Smooth muscle cell (in vitro differentiated cells): Measurements from ENCODE around the gene RASSF3. TPM values are rescaled to one million over a fixed set of nuclear protein-coding genes. Genes with fewer than 3 reads are reported as not detected.

Experiments
- DNase-seq: peaks from one replicate; lab custom pipeline; 2025; ENCODE audit not compliant: unreplicated experiment; lab: John Stamatoyannopoulos, UW
- H2AFZ ChIP-seq: fragments of 200-600 bp; sonication (generic); 2 replicates; pipeline ENCODE4 v1.6.0; 2016; ENCODE audit warnings: antibody characterized with exemption, low read depth, mild to moderate bottlenecking
- H3F3A ChIP-seq: fragments of 200-600 bp; sonication (generic); 2 replicates; pipeline ENCODE4 v1.6.0; 2017; ENCODE audit warnings: antibody characterized with exemption, low read depth
- H3K27ac ChIP-seq: fragments of 200-600 bp; sonication (generic); 2 replicates; pipeline ENCODE4 v1.5.1; 2016; ENCODE audit warnings: low read depth, mild to moderate bottlenecking
- H3K27me3 ChIP-seq: fragments of 200-600 bp; sonication (generic); 2 replicates; pipeline ENCODE4 v1.6.1; 2016; ENCODE audit warnings: low read depth, mild to moderate bottlenecking
- H3K36me3 ChIP-seq: fragments of 200-600 bp; sonication (generic); 2 replicates; pipeline ENCODE4 v1.5.1; 2016; ENCODE audit warnings: low read depth
- H3K4me1 ChIP-seq: fragments of 200-600 bp; sonication (generic); 2 replicates; pipeline ENCODE4 v1.5.1; 2016; ENCODE audit warnings: low read depth
- H3K4me2 ChIP-seq: fragments of 200-600 bp; sonication (generic); 2 replicates; pipeline ENCODE4 v1.6.0; 2016; ENCODE audit warnings: mild to moderate bottlenecking
- H3K4me3 ChIP-seq: fragments of 200-600 bp; sonication (generic); 2 replicates; pipeline ENCODE4 v1.5.1; 2016; ENCODE audit warnings: mild to moderate bottlenecking
- H3K79me2 ChIP-seq: fragments of 200-600 bp; sonication (generic); 2 replicates; pipeline ENCODE4 v1.6.0; 2016; ENCODE audit warnings: low read depth, mild to moderate bottlenecking
- H3K9ac ChIP-seq: fragments of 200-600 bp; sonication (generic); 2 replicates; pipeline ENCODE4 v1.6.0; 2016; ENCODE audit warnings: low read depth
- H3K9me3 ChIP-seq: fragments of 200-600 bp; sonication (generic); replicated peaks from 2 replicates; pipeline ENCODE4 v1.5.1; 2016; ENCODE audit warnings: low read depth
- H4K20me1 ChIP-seq: fragments of 200-600 bp; sonication (generic); 2 replicates; pipeline ENCODE4 v1.6.0; 2016; ENCODE audit warnings: low read depth
- CTCF ChIP-seq: fragments of 200-600 bp; sonication (generic); IDR thresholded peaks from 2 replicates; pipeline ENCODE4 v1.5.1; 2017; ENCODE audit warnings: borderline replicate concordance, mild to moderate bottlenecking, antibody characterized with exemption; ENCODE audit not compliant: insufficient read depth, poor library complexity, severe bottlenecking
- WGBS: methylation state at CpG from one replicate; pipeline ENCODE4 v1.1.7; 2016; ENCODE audit warnings: low lambda C conversion rate; 5-methylcytosine and 5-hydroxymethylcytosine counted together
- polyA plus RNA-seq: library from polyadenylated mRNA; unstranded; fragments of >200 nt; fragmentation: Nextera tagmentation; extraction: Ambion mirVana; gene quantifications from 2 replicates; pipeline ENCODE4 v1.2.1, GENCODE V29; 2016
- total RNA-seq: library from RNA; depleted of rRNA; stranded (reverse); fragments of >200 nt; gene quantifications from 2 replicates; pipeline ENCODE4 v1.2.3, GENCODE V29; 2014

Gene RASSF3
- total and polyA plus RNA-seq, 2 experiments from 2014 or later, result 1.2 to 5.6 TPM

- H3K27ac ChIP-seq, result no peak overlapping the region
- H3K4me3 ChIP-seq, result no peak overlapping the region
- H3K9ac ChIP-seq, result no peak overlapping the region
- no peaks in the 10 kb centered on the region for H3K9me3 ChIP-seq
- no peak for TF ChIP-seq CTCF
- no peaks in the 10 kb centered on the region for H3K4me1 ChIP-seq
- no peaks in the 10 kb centered on the region for H3K27me3 ChIP-seq
- no peaks in the 10 kb centered on the region for H3K79me2 ChIP-seq
- H4K20me1 ChIP-seq, result no peaks in the 10 kb centered on the region
- no peak overlapping the region for H2AFZ ChIP-seq
- no peak overlapping the region for H3K4me2 ChIP-seq
- WGBS, result 96% methylated on average over 12 of the region's 12 CpGs
- H3K36me3 ChIP-seq, result no peaks in the 10 kb centered on the region
- DNase-seq, result no peak
- no peaks in the 10 kb centered on the region for H3F3A ChIP-seq
Observed at GRCh38 chr12:64699504-64700115, 89.3 kb downstream of the RASSF3 start.

- Histone ChIP-seq H3K9me3 (no peaks in the 10 kb centered on the region), H3K4me2 (no peak overlapping the region), H3K27ac (no peak overlapping the region), H3K4me3 (no peak overlapping the region), H3K9ac (no peak overlapping the region), H3K79me2 (no peaks in the 10 kb centered on the region), H3K4me1 (no peaks in the 10 kb centered on the region), H3K27me3 (no peaks in the 10 kb centered on the region), H2AFZ (no peak overlapping the region), H3F3A (no peaks in the 10 kb centered on the region), H3K36me3 (no peaks in the 10 kb centered on the region), H4K20me1 (no peaks in the 10 kb centered on the region)
- TF ChIP-seq CTCF, result no peak
- no peak for DNase-seq
- 90% methylated on average over 1 of the region's 1 CpG for WGBS
Observed at GRCh38 chr12:64700532-64700931, 90.2 kb downstream of the RASSF3 start.

- WGBS, result 55% methylated on average over 5 of the region's 5 CpGs
- H3K36me3 ChIP-seq, result no peaks in the 10 kb centered on the region
- DNase-seq, result no peak
- no peaks in the 10 kb centered on the region for H3K27me3 ChIP-seq
- no peak overlapping the region for H3K4me2 ChIP-seq
- no peaks in the 10 kb centered on the region for H3K79me2 ChIP-seq
- no peaks in the 10 kb centered on the region for H3K4me1 ChIP-seq
- H3F3A ChIP-seq, result no peaks in the 10 kb centered on the region
- no peaks in the 10 kb centered on the region for H3K9me3 ChIP-seq
- no peak overlapping the region for H3K27ac ChIP-seq
- no peak overlapping the region for H2AFZ ChIP-seq
- H3K9ac ChIP-seq, result no peak overlapping the region
- no peak overlapping the region for H3K4me3 ChIP-seq
- H4K20me1 ChIP-seq, result no peaks in the 10 kb centered on the region
- TF ChIP-seq CTCF, result no peak
Observed at GRCh38 chr12:64701283-64701682, 91.0 kb downstream of the RASSF3 start.

- Histone ChIP-seq H3K79me2 (no peaks in the 10 kb centered on the region), H3K4me2 (no peak overlapping the region), H3F3A (no peaks in the 10 kb centered on the region), H3K9me3 (no peaks in the 10 kb centered on the region), H3K27ac (no peak overlapping the region), H3K27me3 (no peaks in the 10 kb centered on the region), H4K20me1 (no peaks in the 10 kb centered on the region), H2AFZ (no peak overlapping the region), H3K4me3 (no peak overlapping the region), H3K9ac (no peak overlapping the region), H3K4me1 (no peaks in the 10 kb centered on the region), H3K36me3 (no peaks in the 10 kb centered on the region)
- no peak for TF ChIP-seq CTCF
- DNase-seq, result no peak
- 81% methylated on average over 3 of the region's 3 CpGs for WGBS
Observed at GRCh38 chr12:64706306-64706705, 96.0 kb downstream of the RASSF3 start.
